Measurements from ENCODE around the gene P3H2.

DNA sequence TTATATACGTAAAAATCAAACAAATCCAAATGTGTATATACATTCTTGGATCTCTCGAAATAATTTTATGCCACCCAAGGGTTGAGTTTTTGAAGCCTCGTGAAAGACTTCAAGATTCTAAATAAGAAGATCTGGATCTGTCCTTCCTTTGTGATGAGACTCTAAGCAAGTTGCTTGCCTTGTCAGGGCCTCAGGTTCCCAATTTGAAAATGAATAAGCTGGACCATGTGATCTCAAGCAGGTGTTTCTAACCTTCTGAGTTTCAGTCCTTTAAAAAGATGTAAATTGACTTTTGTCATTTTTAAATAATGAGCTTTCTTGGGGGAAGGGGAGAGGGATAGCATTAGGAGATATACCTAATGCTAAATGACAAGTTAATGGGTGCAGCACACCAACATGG, 137.1 kb downstream of the P3H2 start:
- TF ChIP-seq POLR2A (IDR thresholded peaks at IDR 0.05; ENCODE audit: low read depth, low read length), result no peak
- TF ChIP-seq POU2F2 (IDR thresholded peaks at IDR 0.05; ENCODE audit: low read depth, low read length), result no peak
- no peak for TF ChIP-seq TAF1 (IDR thresholded peaks at IDR 0.05; ENCODE audit: low read depth, low read length)
- no peak for TF ChIP-seq POLR2AphosphoS5 (IDR thresholded peaks at IDR 0.05; ENCODE audit: low read depth, low read length)
- no peak for TF ChIP-seq SPI1 (IDR thresholded peaks at IDR 0.05; ENCODE audit: low read depth, low read length)
- TF ChIP-seq PAX5 (IDR thresholded peaks at IDR 0.05; ENCODE audit: insufficient read depth, low read length, severe bottlenecking), result no peak
